ENCODE results near the gene TMEM9B.
"Not testable (repeated sequence)": the region's sequence is repeated elsewhere in the genome, so short reads cannot be mapped to it uniquely, and the experiment has no call there.

TMEM9B gene

GRCh38 chr11:8971924-8972316, 7.7 kb upstream of the TMEM9B start:
- peak in 1 of 2 experiments; percentile 15 for DNase-seq

GRCh38 chr11:8971196-8971923, 7.1 kb upstream of the TMEM9B start:
- no peak for DNase-seq

GRCh38 chr11:8967184-8967583, 2.9 kb upstream of the TMEM9B start:
- no peak for DNase-seq

- peak; percentile 58 to 67 for DNase-seq
Measured at GRCh38 chr11:8963569-8964323, 496 bp downstream of the TMEM9B start.

GRCh38 chr11:8962841-8963240, 1.4 kb downstream of the TMEM9B start:
- no peak for DNase-seq

GRCh38 chr11:8961401-8961800, 2.8 kb downstream of the TMEM9B start:
- no peak for DNase-seq

- peak; percentile 18 to 57 for DNase-seq
Measured at GRCh38 chr11:8959546-8960166, 4.6 kb downstream of the TMEM9B start.

GRCh38 chr11:8956860-8957259, 7.4 kb downstream of the TMEM9B start:
- no peak for DNase-seq

- no peak for DNase-seq
Measured at GRCh38 chr11:8948886-8949285, 15.4 kb downstream of the TMEM9B start.

GRCh38 chr11:8947230-8947943, 16.9 kb downstream of the TMEM9B start:
- no peak for DNase-seq

- DNase-seq, result no peak
Measured at GRCh38 chr11:8942518-8943066, 21.6 kb downstream of the TMEM9B start, which contains the start of gene ASCL3. Gene ASCL3 (minus strand): TSS chr11:8943016. CDS start chr11:8938161, 4,855 bp downstream.

- DNase-seq, result no peak
Measured at GRCh38 chr11:8941341-8942103, 22.7 kb downstream of the TMEM9B start.

GRCh38 chr11:8937659-8938058, 26.6 kb downstream of the TMEM9B start:
- no peak for DNase-seq

GRCh38 chr11:8937159-8937558, 27.1 kb downstream of the TMEM9B start:
- DNase-seq, result no peak

- not testable (repeated sequence) for DNase-seq
Measured at GRCh38 chr11:8935789-8936188, 28.5 kb downstream of the TMEM9B start.

- no peak for DNase-seq
Measured at GRCh38 chr11:8934742-8935488, 29.3 kb downstream of the TMEM9B start.

GRCh38 chr11:8933931-8934330, 30.3 kb downstream of the TMEM9B start:
- DNase-seq, result no peak

GRCh38 chr11:8932564-8933180, 31.6 kb downstream of the TMEM9B start, which contains the start of gene C11orf16:
Gene C11orf16 (minus strand): TSS chr11:8932947. CDS start chr11:8932308, 639 bp downstream.
- DNase-seq, result no peak

- no peak for DNase-seq
Measured at GRCh38 chr11:8930456-8931175, 33.6 kb downstream of the TMEM9B start.
